HG02870 (cell line): ENCODE data around the gene ING3.
"Not testable (repeated sequence)": the region's sequence is repeated elsewhere in the genome, so short reads cannot be mapped to it uniquely, and the experiment has no call there.

ENCODE experiments used
- ATAC-seq: cut with Tn5 transposase; IDR thresholded peaks from one replicate; pipeline ENCODE4 v1.9.1; 2021; ENCODE audit warnings: mild to moderate bottlenecking, moderate library complexity; ENCODE audit not compliant: unreplicated experiment

The ING3 gene

GRCh38 chr7:121002048-121002756 is 51.6 kb downstream of the ING3 start:
- no peak for ATAC-seq

- ATAC-seq: no peak
Observed at GRCh38 chr7:121002757-121003200, 52.2 kb downstream of the ING3 start.

- ATAC-seq: no peak
Observed at GRCh38 chr7:121003986-121004685, 53.6 kb downstream of the ING3 start.

GRCh38 chr7:121005058-121005457 is 54.5 kb downstream of the ING3 start:
- not testable (repeated sequence) for ATAC-seq

GRCh38 chr7:121005996-121006584 is 55.5 kb downstream of the ING3 start:
- no peak for ATAC-seq

- ATAC-seq: no peak
Observed at GRCh38 chr7:121006711-121007315, 56.2 kb downstream of the ING3 start.

GRCh38 chr7:121008816-121009215 is 58.2 kb downstream of the ING3 start:
- ATAC-seq: no peak

- ATAC-seq: no peak
Observed at GRCh38 chr7:121011401-121011800, 60.8 kb downstream of the ING3 start.

- no peak for ATAC-seq
Observed at GRCh38 chr7:121012170-121012874, 61.7 kb downstream of the ING3 start.

- ATAC-seq: no peak
Observed at GRCh38 chr7:121012919-121013318, 62.3 kb downstream of the ING3 start.

GRCh38 chr7:121015560-121015959 is 65.0 kb downstream of the ING3 start:
- no peak for ATAC-seq

GRCh38 chr7:121016966-121017365 is 66.4 kb downstream of the ING3 start:
- ATAC-seq: no peak

- no peak for ATAC-seq
Observed at GRCh38 chr7:121017586-121017985, 67.0 kb downstream of the ING3 start.

- no peak for ATAC-seq
Observed at GRCh38 chr7:121019018-121019417, 68.4 kb downstream of the ING3 start.

GRCh38 chr7:121020249-121020988 is 69.8 kb downstream of the ING3 start:
- no peak for ATAC-seq

- no peak for ATAC-seq
Observed at GRCh38 chr7:121020989-121021969, 70.7 kb downstream of the ING3 start.

- ATAC-seq: no peak
Observed at GRCh38 chr7:121023194-121023593, 72.6 kb downstream of the ING3 start.

- peak; percentile 47 for ATAC-seq
Observed at GRCh38 chr7:121023683-121024511, 73.3 kb downstream of the ING3 start.
